Nucleus accumbens (tissue), 56 donors: ENCODE data around the gene PSTPIP2.
A peak's percentile ranks its signal among the peaks of the same experiment; 100 is the strongest.
"Not testable (repeated sequence)": the region's sequence is repeated elsewhere in the genome, so short reads cannot be mapped to it uniquely, and the experiment has no call there.

Experiments
- DNase-seq, 56 donors: peaks; one replicate each; lab custom pipeline; 2025; lab: John Stamatoyannopoulos, UW

PSTPIP2 gene

DNA sequence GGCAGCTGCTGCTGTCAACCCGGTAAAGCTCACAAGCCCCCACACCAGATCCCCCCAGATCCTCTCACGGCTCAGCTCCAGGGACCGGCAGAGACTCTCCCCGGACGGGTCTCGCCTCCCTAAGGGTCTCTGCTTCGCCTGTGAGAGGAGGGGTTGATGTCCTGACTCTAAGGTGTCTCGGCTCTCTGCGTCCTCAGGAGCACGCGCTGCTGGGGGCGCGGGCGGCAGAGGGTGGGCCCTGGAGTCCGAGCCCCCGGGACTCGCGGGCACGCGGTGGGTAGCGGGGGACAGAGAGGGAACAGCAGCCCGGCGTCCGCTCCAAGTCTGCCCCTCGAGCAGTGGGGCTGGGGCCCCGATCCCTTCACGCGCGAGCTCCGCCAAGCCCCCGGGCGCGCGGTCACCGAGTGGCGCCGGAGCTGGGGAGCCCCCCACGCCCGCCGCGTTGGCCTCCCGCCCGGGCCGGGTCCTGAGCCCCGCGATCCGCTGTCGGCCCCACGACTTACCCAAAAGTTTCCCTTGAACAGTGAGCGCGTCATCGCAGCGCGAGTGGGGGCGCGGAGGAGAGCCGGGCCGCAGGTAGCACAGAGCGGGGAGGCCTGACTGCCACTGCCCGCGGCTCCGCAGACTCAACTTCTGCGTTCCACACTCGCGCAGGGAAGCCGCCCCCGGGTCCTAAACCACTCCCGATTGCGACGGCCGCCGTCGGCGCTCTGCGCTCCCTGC lies at the start of gene PSTPIP2:
TSS of gene PSTPIP2 (minus strand) at position 608 of the 723 bp plus-strand sequence. CDS start at position 536, 72 bp downstream.
- DNase-seq, result peak in 15 of 56 donors; percentile 4 to 42 (median 13)

- DNase-seq, result no peak
Measured at GRCh38 chr18:46113751-46114150, 41.7 kb upstream of the PSTPIP2 start.

- no peak for DNase-seq
Measured at GRCh38 chr18:46110406-46110805, 38.3 kb upstream of the PSTPIP2 start.

DNA sequence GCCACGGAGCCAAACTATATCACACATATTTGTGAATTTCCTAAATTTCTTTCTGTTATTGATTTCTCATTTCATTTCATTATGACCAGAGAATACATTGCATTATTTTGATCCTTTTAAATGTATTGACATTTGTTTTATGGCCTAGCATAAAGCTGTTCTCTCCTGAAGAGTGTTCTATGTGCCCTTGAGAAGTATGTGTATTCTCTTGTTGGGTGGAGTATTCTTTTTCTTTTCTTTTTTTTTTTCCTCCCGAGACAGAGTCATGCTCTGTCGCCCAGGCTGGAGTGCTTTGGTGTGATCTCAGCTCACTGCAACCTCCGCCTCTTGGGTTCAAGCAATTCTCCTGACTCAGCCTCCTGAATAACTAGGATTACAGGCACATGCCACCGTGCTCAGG lies 37.3 kb upstream of the PSTPIP2 start:
- DNase-seq, result no peak

DNA sequence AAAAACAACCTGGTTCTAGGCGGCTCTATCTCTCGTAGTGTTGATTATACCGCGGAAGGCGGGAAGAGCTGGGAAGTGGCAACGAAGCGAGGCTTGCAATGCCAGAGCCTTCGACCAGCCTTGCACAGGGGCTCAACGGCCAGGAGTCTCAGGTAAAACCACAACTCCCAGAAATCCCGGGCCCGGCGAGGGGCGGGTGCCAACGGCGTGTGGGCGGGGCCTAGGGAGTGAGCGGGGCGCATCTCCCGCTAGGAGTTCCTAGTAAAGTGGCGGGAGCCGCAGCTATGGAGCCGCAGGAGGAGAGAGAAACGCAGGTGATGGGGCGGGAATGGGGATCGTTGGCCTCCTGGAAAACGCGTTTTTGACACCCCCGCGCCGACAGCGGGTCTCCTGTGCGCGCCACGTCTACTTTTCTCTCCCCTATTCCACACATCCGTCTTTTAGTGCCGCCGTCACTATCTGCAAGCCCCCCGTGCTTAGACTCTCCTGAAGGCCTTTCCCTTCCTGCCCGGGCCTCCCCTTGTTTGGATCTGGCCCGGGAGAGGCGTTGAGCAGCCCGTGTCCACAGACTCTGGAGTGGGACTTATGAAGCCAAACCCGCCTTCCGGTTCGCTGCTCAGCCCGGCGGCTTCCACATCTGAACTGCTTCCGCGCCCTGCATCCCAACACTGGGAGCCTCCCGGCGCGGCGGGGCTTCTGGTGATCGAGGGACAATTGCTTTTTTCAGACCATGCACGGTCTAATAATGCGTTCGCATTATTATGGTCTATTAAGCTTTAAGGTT lies 32.3 kb upstream of the PSTPIP2 start, which contains the start of gene HAUS1:
TSS of gene HAUS1 (plus strand) at position 258 of the 784 bp plus-strand sequence. CDS start at position 285, 27 bp downstream.
- DNase-seq, result peak; percentile 43 to 97 (median 86)

DNA sequence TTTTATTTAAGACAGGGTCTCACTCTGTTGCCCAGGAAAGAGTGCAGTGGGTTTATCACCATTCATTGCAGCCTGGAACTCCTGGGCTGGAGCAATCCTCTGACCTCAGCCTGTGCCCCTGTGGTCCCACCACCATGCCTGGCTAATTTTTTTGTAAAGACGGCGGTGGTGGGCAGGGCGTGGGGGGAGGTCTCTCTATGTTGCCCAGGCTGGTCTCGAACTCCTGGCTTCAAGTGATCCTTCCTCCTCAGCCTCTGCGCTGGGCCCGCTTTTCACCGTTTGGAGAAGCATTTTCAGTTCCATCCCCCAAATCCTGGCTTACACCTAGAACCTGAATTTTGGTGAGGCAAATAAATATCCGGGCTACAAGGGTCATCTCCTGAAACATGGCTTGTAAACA lies 27.4 kb upstream of the PSTPIP2 start:
- DNase-seq, result no peak

DNA sequence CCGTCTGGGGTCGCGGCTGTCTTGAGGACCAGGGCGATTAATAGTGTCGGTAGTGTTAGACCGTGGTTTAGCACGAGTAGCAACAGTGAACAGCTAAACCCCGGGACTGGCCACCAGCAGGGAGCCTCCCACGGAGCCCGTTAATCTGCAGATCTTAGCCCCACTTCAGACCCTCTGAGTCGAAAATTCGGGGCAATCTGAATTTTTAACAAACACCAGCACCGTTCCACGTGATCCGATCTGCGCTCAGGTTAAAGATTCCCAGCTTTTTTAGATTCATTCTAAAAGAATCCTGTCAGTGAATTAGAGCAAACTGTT lies 26.5 kb upstream of the PSTPIP2 start:
- peak in 3 of 56 donors; percentile 19 to 65 (median 51) for DNase-seq

- peak; percentile 19 to 96 (median 86) for DNase-seq
Measured at GRCh38 chr18:46097801-46098615, 25.9 kb upstream of the PSTPIP2 start, which contains the start of gene ATP5F1A. Gene ATP5F1A (minus strand): TSS chr18:46098296. CDS start chr18:46098231, 65 bp downstream.

- peak in 1 of 56 donors; percentile 47 for DNase-seq
Measured at GRCh38 chr18:46097431-46097800, 25.4 kb upstream of the PSTPIP2 start.

DNA sequence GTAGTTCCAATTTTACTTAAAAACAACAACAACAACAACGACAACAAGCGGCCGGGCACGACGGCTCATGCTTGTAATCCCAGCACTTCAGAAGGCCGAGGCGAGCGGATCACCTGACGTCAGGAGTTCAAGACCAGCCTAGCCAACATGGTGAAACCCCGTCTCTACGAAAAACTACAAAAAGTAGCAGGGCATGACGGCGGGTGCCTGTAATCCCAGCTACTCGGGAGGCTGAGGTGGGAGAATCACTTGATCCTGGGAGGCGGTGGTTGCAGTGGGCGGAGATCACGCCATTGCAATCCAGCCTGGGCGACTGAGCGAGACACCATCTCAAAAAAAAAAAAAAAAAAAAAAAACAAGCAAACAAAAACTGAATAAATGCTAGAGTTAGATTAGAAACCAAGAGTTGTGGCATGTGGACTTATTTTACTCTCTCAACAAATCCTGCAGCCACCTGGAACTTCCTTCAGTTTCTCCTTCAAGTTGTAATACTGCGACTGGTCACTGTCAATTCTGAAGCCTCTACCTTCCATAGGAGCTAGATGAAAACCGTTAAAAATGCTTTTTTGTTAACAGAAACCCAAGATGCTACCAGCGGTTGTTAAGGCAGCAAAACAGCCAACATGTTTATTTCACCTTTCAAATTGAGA lies 24.7 kb upstream of the PSTPIP2 start:
- DNase-seq, result peak in 1 of 56 donors; percentile 32

DNA sequence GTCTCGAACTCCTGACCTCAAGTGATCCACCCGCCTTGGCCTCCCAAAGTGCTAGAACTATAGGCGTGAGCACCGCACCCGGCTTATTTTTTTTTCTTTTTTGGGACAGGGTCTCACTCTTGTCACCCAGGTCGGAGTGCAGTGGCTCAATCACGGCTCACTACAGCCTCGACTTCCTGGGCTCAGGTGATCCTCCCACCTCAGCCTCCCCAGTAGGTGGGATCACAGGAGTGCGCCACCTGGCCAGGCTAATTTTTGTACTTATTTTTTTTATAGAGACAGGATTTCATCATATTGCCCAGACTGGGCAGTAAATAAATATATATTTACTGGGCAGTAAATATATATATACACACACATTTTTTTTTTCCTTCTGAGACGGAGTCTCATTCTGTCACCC lies 23.5 kb upstream of the PSTPIP2 start:
- no peak for DNase-seq

DNA sequence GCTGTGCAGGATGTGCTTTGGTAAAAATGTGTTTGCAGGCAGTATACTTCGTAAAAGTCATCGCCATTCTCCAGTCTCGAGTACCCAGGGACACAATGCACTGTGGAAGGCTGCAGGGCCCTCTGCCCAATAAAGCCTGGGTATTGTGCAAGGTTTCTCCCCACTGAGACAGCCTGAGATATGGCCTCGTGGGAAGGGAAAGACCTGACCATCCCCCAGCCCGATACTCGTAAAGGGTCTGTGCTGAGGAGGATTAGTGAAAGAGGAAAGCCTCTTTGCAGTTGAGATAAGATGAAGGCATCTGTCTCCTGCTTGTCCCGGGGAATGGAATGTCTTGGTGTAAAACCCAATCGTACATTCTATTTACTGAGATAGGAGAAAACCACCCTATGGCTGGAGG lies 16.4 kb upstream of the PSTPIP2 start:
- DNase-seq, result not testable (repeated sequence)

DNA sequence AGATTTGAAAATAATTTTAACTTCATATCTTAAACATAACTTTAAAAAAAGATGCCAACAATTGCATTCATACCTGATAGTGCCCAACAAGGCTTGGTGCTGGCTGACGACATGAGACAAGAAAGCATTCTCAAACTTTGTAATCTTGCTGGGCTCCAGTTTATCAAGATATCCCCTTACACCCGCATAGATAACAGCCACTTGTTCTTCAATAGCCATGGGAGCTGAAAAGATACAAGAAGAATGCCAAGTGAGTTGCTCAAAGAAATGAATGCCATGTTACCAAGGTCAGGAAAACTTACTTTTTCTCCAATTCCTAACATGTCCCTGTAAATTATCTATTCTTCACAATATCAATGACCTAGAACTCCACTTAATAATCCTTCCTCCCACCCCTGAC lies 12.4 kb upstream of the PSTPIP2 start:
- DNase-seq, result no peak

- no peak for DNase-seq
Measured at GRCh38 chr18:46080156-46080555, 8.1 kb upstream of the PSTPIP2 start.

GRCh38 chr18:46079336-46079735 lies 7.3 kb upstream of the PSTPIP2 start:
- DNase-seq, result no peak

DNA sequence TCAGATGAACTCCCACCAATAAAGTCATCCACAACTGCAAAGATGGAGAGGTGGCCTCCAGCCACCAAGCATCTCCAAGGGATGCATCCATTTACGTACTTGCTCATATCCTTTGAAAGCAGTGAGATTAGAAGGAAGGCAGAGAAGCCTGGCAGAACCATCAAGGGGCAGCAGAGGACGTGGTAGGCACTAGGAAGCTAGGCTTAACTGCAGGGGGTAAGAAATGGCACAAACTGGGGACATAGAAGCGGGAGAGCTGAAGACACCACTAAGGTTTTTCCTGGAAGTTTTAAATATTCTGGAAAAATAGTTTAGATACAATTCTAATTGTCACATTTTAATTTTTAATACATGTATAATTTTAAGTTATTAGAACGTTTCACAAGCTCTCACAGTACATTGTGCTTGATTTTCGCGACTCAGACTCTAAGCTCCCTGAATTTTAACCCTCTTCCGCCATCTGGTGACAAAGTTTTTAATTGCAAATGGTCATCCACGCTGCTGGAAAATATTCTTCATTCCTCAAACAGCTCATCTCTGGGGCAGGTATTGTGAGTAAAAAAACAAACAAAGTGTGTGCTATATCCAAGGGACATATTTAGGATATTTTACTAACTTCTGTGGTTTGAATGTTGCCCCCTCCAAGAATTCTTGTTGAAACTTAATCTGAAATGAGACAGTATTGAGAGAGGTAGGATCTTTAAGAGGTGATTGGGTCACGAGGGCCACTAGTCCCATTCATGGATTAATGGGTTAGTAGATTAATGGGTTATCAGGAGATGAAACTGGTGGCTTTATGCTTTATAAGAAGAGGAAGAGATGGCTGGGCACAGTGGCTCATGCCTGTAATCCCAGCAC lies 1.6 kb upstream of the PSTPIP2 start:
- peak in 9 of 56 donors; percentile 6 to 63 (median 14) for DNase-seq

DNA sequence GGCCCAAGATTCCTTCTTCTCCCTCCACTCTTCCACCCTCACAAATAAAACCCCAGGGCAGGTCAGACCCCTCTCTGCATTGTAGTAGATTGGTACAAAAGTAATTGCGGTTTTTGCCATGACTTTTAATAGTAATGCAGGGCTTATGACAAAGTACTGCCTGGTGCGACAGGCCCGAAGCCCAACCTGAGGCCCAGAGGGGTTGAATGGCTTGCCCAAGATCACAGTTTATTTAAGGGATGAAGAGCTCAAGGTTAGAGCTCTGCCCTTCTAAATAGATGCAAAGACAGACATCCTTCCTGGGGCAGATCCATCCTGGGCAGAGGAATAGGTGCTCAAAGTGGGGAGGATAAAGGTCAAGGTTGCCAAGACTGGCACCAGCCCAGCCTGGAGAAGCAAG lies 899 bp upstream of the PSTPIP2 start:
- DNase-seq, result no peak

DNA sequence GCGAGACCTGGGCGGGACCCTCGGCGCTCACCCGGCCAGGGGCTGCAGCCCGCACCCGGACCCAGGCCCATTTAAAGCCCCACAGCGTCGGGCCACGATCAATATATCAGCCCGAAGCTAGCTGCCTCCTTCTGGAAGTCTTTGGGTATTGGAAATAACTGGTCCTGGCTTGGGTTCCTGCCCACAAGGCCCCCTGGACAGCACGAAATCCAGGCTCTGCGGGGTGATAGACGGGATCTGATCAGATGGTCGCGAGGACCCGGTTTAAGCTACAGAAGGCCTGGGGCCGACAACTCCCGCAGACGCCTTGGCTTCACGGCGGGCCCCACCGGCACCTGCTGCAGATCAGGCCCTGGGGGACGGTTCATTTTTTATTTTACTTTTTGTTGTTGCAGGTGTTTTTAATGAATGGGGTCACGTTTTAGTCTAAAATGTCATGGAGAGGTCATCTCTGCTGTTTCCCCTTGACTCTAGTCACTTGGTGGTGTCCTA lies 362 bp upstream of the PSTPIP2 start:
- DNase-seq, result no peak
